GM23248 (cell line): ENCODE measurements around the gene RBPJL.

Experiments used
- EZH2 ChIP-seq: fragments of 200-600 bp; sonication (generic); IDR thresholded peaks from 2 replicates; pipeline ENCODE4 v1.6.1; 2018; ENCODE audit warnings: antibody characterized with exemption, mild to moderate bottlenecking; ENCODE audit not compliant: insufficient read depth, poor library complexity, severe bottlenecking
- EZH2phosphoT487 ChIP-seq: fragments of 200-600 bp; sonication (generic); IDR thresholded peaks from 2 replicates; pipeline ENCODE4 v1.6.1; 2018; ENCODE audit warnings: antibody characterized with exemption, moderate library complexity, mild to moderate bottlenecking, low read depth; ENCODE audit not compliant: insufficient read depth

DNA sequence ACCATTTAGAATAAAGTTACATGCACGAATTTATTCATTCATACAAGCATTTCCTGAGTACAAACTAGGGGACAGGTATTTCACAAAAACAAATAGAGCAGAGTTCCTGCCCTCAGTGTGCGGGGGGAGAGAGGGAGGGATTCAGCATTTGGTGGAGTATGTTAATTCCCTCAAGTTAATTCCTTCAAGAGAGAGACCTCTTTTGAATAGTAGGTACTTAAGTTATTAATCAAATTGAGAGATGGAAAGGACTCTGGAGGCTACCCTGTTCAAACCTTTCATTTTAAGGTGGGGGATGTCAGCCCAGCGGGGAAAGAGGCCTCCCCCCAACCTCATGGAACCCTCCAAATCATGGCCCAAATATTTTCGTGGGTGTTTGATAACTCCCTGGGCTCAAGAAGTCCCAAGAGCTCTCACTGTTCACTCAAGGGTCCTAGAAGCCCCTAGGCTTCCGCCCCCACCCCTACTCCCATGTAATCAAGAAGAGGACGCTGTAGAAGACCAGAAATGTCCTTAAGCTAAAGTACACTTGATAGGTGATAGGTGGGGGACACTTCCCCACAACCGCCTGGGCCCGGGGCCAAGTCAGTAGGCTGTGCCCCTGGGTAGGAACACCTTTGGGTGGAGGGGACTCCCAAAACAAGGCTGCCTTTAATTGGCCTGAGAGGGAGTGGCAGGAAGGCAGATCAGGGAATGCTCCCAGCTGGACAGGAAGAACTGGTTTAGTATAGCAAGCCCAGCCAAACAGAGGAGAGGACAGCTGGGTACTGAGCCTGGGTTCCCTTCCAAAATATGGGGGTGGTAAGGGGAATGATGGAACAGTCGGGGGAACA is 38.7 kb downstream of the RBPJL start:
- no peak for TF ChIP-seq EZH2
- no peak for TF ChIP-seq EZH2phosphoT487
